ENCODE measurements around the gene ABHD8. TPM values are rescaled to one million over a fixed set of nuclear protein-coding genes. Genes with fewer than 3 reads are reported as not detected.

ABHD8 gene
- total and polyA plus RNA-seq, 4 donors, result 15.9 to 35.6 (median 26.4) TPM

GRCh38 chr19:17244618-17245534, 58.3 kb downstream of the ABHD8 start:
- under 1% methylated on average over 99 of the region's 100 CpGs for WGBS (ENCODE audit: insufficient coverage)
- DNase-seq (ENCODE audit: low read depth in 4 of 6, low spot score in 6 of 6), result peak in 1 of 6 donors; percentile 40
- Histone ChIP-seq H3K36me3 (ENCODE audit: control insufficient read depth, insufficient read depth, low read length) (peaks cover 14% of the 10 kb centered on the region), H3K27me3 (ENCODE audit: control insufficient read depth, insufficient read depth, low read length) (no peaks in the 10 kb centered on the region), H3K9me3 (ENCODE audit: control insufficient read depth, insufficient read depth, low read length) (no peaks in the 10 kb centered on the region), H3K4me1 (ENCODE audit: control insufficient read depth, insufficient read depth, low read length) (peaks cover 52% of the 10 kb centered on the region), H3K27ac (ENCODE audit: low read depth, low read length) (peak overlapping the region; percentile 36), H3K4me3 (ENCODE audit: low read depth, low read length) (peak overlapping the region; percentile 43)

- Histone ChIP-seq H3K4me3 (ENCODE audit: low read depth, low read length) (peak overlapping the region; percentile 43), H3K27ac (ENCODE audit: low read depth, low read length) (peak overlapping the region; percentile 36), H3K4me1 (ENCODE audit: control insufficient read depth, insufficient read depth, low read length) (peaks cover 52% of the 10 kb centered on the region), H3K9me3 (ENCODE audit: control insufficient read depth, insufficient read depth, low read length) (no peaks in the 10 kb centered on the region), H3K36me3 (ENCODE audit: control insufficient read depth, insufficient read depth, low read length) (peaks cover 16% of the 10 kb centered on the region), H3K27me3 (ENCODE audit: control insufficient read depth, insufficient read depth, low read length) (no peaks in the 10 kb centered on the region)
- no peak for DNase-seq (ENCODE audit: low read depth in 4 of 6, low spot score in 6 of 6)
- 7% methylated on average over 51 of the region's 52 CpGs for WGBS (ENCODE audit: insufficient coverage)
These were observed 59.2 kb downstream of the ABHD8 start for GRCh38 chr19:17243830-17244617.

- no peak for DNase-seq (ENCODE audit: low read depth in 4 of 6, low spot score in 6 of 6)
- Histone ChIP-seq H3K36me3 (ENCODE audit: control insufficient read depth, insufficient read depth, low read length) (peaks cover 21% of the 10 kb centered on the region), H3K9me3 (ENCODE audit: control insufficient read depth, insufficient read depth, low read length) (no peaks in the 10 kb centered on the region), H3K27ac (ENCODE audit: low read depth, low read length) (no peak overlapping the region), H3K4me3 (ENCODE audit: low read depth, low read length) (peak overlapping the region; percentile 43), H3K4me1 (ENCODE audit: control insufficient read depth, insufficient read depth, low read length) (peaks cover 50% of the 10 kb centered on the region), H3K27me3 (ENCODE audit: control insufficient read depth, insufficient read depth, low read length) (no peaks in the 10 kb centered on the region)
- 37% methylated on average over 8 of the region's 8 CpGs for WGBS (ENCODE audit: insufficient coverage)
These were observed 59.9 kb downstream of the ABHD8 start for GRCh38 chr19:17243211-17243829.

GRCh38 chr19:17242431-17243208, 60.6 kb downstream of the ABHD8 start:
- 46% methylated on average over 4 of the region's 8 CpGs for WGBS (ENCODE audit: insufficient coverage)
- no peaks in the 10 kb centered on the region for H3K27me3 ChIP-seq (ENCODE audit: control insufficient read depth, insufficient read depth, low read length)
- H3K27ac ChIP-seq (ENCODE audit: low read depth, low read length), result no peak overlapping the region
- H3K36me3 ChIP-seq (ENCODE audit: control insufficient read depth, insufficient read depth, low read length), result peaks cover 26% of the 10 kb centered on the region
- H3K9me3 ChIP-seq (ENCODE audit: control insufficient read depth, insufficient read depth, low read length), result no peaks in the 10 kb centered on the region
- DNase-seq (ENCODE audit: low read depth in 4 of 6, low spot score in 6 of 6), result no peak
- no peak overlapping the region for H3K4me3 ChIP-seq (ENCODE audit: low read depth, low read length)
- peaks cover 43% of the 10 kb centered on the region for H3K4me1 ChIP-seq (ENCODE audit: control insufficient read depth, insufficient read depth, low read length)

Other genes with a start within 250 kb of the ABHD8 start
- 1 to 10 TPM; 2.4 to 5.3 TPM for gene HAUS8, start 228.0 kb downstream of the ABHD8 start, total RNA-seq
- 10 to 100 TPM; 10.2 to 10.7 TPM for gene HAUS8, start 228.0 kb downstream of the ABHD8 start, polyA plus RNA-seq (ENCODE audit: insufficient read length in 2 of 2)
- 10 to 100 TPM; 27.9 to 39.8 TPM for gene MYO9B, start 227.6 kb downstream of the ABHD8 start, total RNA-seq
- 100 to 1,000 TPM in 1 of 2 donors, 10 to 100 TPM in 1; 97.8 to 124 TPM for gene MYO9B, start 227.6 kb downstream of the ABHD8 start, polyA plus RNA-seq (ENCODE audit: insufficient read length in 2 of 2)
- 10 to 100 TPM; 13.3 to 27.1 TPM for gene USE1, start 88.1 kb downstream of the ABHD8 start, total RNA-seq
- gene USE1, start 88.1 kb downstream of the ABHD8 start, polyA plus RNA-seq (ENCODE audit: insufficient read length in 2 of 2), result 10 to 100 TPM; 38.7 to 46.8 TPM
- 1 to 10 TPM; 3.9 to 9.8 TPM for gene OCEL1, start 77.2 kb downstream of the ABHD8 start, total RNA-seq
- 10 to 100 TPM; 12.1 to 20.9 TPM for gene OCEL1, start 77.2 kb downstream of the ABHD8 start, polyA plus RNA-seq (ENCODE audit: insufficient read length in 2 of 2)
- gene NR2F6, start 57.5 kb downstream of the ABHD8 start, total RNA-seq, result 10 to 100 TPM in 1 of 2 donors, 1 to 10 TPM in 1; 8.9 to 33.6 TPM
- gene NR2F6, start 57.5 kb downstream of the ABHD8 start, polyA plus RNA-seq (ENCODE audit: insufficient read length in 2 of 2), result 10 to 100 TPM; 24.2 to 28.1 TPM
- 1 to 10 TPM; 2.1 to 5.5 TPM for gene USHBP1, start 38.7 kb downstream of the ABHD8 start, total RNA-seq
- gene USHBP1, start 38.7 kb downstream of the ABHD8 start, polyA plus RNA-seq (ENCODE audit: insufficient read length in 2 of 2), result 1 to 10 TPM; 3.0 to 5.3 TPM
- 100 to 1,000 TPM in 1 of 2 donors, 10 to 100 TPM in 1; 60.1 to 107 TPM for gene BABAM1, start 36.0 kb downstream of the ABHD8 start, total RNA-seq
- 100 to 1,000 TPM; 125 to 137 TPM for gene BABAM1, start 36.0 kb downstream of the ABHD8 start, polyA plus RNA-seq (ENCODE audit: insufficient read length in 2 of 2)
- gene ANKLE1, start 21.5 kb downstream of the ABHD8 start, total RNA-seq, result under 1 TPM; 0.61 to 0.79 TPM
- 1 to 10 TPM; 2.6 to 4.3 TPM for gene ANKLE1, start 21.5 kb downstream of the ABHD8 start, polyA plus RNA-seq (ENCODE audit: insufficient read length in 2 of 2)
- gene MRPL34, start 2.4 kb upstream of the ABHD8 start, total RNA-seq, result 10 to 100 TPM; 20.8 to 54.0 TPM
- 10 to 100 TPM; 80.7 to 81.3 TPM for gene MRPL34, start 2.4 kb upstream of the ABHD8 start, polyA plus RNA-seq (ENCODE audit: insufficient read length in 2 of 2)
- 10 to 100 TPM; 23.6 to 32.8 TPM for gene DDA1, start 6.1 kb upstream of the ABHD8 start, total RNA-seq
- gene DDA1, start 6.1 kb upstream of the ABHD8 start, polyA plus RNA-seq (ENCODE audit: insufficient read length in 2 of 2), result 10 to 100 TPM; 80.1 to 84.8 TPM
- 10 to 100 TPM; 12.9 to 19.7 TPM for gene ANO8, start 31.4 kb upstream of the ABHD8 start, total RNA-seq
- gene ANO8, start 31.4 kb upstream of the ABHD8 start, polyA plus RNA-seq (ENCODE audit: insufficient read length in 2 of 2), result 10 to 100 TPM; 59.3 to 77.6 TPM
- 10 to 100 TPM; 11.5 to 13.0 TPM for gene GTPBP3, start 34.1 kb upstream of the ABHD8 start, total RNA-seq
- gene GTPBP3, start 34.1 kb upstream of the ABHD8 start, polyA plus RNA-seq (ENCODE audit: insufficient read length in 2 of 2), result 10 to 100 TPM; 23.3 to 31.5 TPM
- 10 to 100 TPM in 1 of 2 donors, 1 to 10 TPM in 1; 5.1 to 22.3 TPM for gene PLVAP, start 73.9 kb upstream of the ABHD8 start, total RNA-seq
- gene PLVAP, start 73.9 kb upstream of the ABHD8 start, polyA plus RNA-seq (ENCODE audit: insufficient read length in 2 of 2), result 10 to 100 TPM in 1 of 2 donors, 1 to 10 TPM in 1; 7.5 to 12.0 TPM
- not detected for gene CCDC194, start 90.8 kb upstream of the ABHD8 start, total RNA-seq
- not detected for gene CCDC194, start 90.8 kb upstream of the ABHD8 start, polyA plus RNA-seq (ENCODE audit: insufficient read length in 2 of 2)
- 10 to 100 TPM; 11.6 to 14.5 TPM for gene BST2, start 102.2 kb upstream of the ABHD8 start, total RNA-seq
- 10 to 100 TPM; 13.0 to 14.4 TPM for gene BST2, start 102.2 kb upstream of the ABHD8 start, polyA plus RNA-seq (ENCODE audit: insufficient read length in 2 of 2)
- gene MVB12A, start 116.6 kb upstream of the ABHD8 start, total RNA-seq, result 10 to 100 TPM; 16.0 to 56.7 TPM
- 10 to 100 TPM; 47.2 to 55.5 TPM for gene MVB12A, start 116.6 kb upstream of the ABHD8 start, polyA plus RNA-seq (ENCODE audit: insufficient read length in 2 of 2)
- gene TMEM221, start 145.2 kb upstream of the ABHD8 start, total RNA-seq, result 1 to 10 TPM; 2.1 to 2.6 TPM
- 1 to 10 TPM; 2.5 to 4.2 TPM for gene TMEM221, start 145.2 kb upstream of the ABHD8 start, polyA plus RNA-seq (ENCODE audit: insufficient read length in 2 of 2)
- not detected for gene NXNL1, start 157.5 kb upstream of the ABHD8 start, total RNA-seq
- gene NXNL1, start 157.5 kb upstream of the ABHD8 start, polyA plus RNA-seq (ENCODE audit: insufficient read length in 2 of 2), result not detected
- gene SLC27A1, start 167.1 kb upstream of the ABHD8 start, total RNA-seq, result 10 to 100 TPM; 15.6 to 24.1 TPM
- 10 to 100 TPM; 32.1 to 47.5 TPM for gene SLC27A1, start 167.1 kb upstream of the ABHD8 start, polyA plus RNA-seq (ENCODE audit: insufficient read length in 2 of 2)
- 10 to 100 TPM; 23.9 to 91.9 TPM for gene PGLS, start 208.2 kb upstream of the ABHD8 start, total RNA-seq
- 10 to 100 TPM; 99.4 to 99.8 TPM for gene PGLS, start 208.2 kb upstream of the ABHD8 start, polyA plus RNA-seq (ENCODE audit: insufficient read length in 2 of 2)

All from spinal cord (tissue), 10 donors.